ENCODE measurements around the gene LRRC36.

DNA sequence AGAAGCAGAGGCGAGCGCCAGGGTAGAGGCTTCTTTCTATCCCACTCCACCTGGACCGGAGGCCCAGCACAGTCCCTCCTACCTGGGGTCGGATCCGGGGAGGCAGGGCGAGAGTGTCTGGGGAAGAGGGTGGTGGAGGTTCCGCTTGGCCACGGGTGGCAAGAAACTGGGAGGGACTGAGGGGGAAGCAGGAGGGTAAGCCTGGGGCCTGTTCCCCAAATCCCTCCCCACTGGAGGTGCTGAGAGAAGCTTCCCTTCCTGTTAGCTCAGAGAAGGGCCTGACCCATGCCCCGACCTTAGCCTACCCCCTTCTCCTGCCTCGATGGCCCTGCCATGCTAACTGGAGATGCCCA, 68.5 kb downstream of the LRRC36 start:
- TF ChIP-seq POLR2AphosphoS5 (IDR thresholded peaks at IDR 0.05; ENCODE audit: low read depth, low read length) (no peak), EZH2 (IDR thresholded peaks at IDR 0.05; ENCODE audit: low read depth, low read length, severe bottlenecking) (no peak), CBX5 (IDR thresholded peaks at IDR 0.05; ENCODE audit: low read depth, low read length) (no peak), CREB1 (IDR thresholded peaks at IDR 0.05) (no peak), SP1 (IDR thresholded peaks at IDR 0.05; ENCODE audit: low read depth, low read length) (no peak)
- TF ChIP-seq, protein P1, sequence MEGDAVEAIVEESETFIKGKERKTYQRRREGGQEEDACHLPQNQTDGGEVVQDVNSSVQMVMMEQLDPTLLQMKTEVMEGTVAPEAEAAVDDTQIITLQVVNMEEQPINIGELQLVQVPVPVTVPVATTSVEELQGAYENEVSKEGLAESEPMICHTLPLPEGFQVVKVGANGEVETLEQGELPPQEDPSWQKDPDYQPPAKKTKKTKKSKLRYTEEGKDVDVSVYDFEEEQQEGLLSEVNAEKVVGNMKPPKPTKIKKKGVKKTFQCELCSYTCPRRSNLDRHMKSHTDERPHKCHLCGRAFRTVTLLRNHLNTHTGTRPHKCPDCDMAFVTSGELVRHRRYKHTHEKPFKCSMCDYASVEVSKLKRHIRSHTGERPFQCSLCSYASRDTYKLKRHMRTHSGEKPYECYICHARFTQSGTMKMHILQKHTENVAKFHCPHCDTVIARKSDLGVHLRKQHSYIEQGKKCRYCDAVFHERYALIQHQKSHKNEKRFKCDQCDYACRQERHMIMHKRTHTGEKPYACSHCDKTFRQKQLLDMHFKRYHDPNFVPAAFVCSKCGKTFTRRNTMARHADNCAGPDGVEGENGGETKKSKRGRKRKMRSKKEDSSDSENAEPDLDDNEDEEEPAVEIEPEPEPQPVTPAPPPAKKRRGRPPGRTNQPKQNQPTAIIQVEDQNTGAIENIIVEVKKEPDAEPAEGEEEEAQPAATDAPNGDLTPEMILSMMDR (IDR thresholded peaks at IDR 0.05; ENCODE audit: control extremely low read depth in 1 of 3, insufficient read depth in 1 of 3, low read depth in 1 of 3, low read length in 3 of 3), result no peak
